K562 treated with DMSO at 1 percent for 4 hours (cell line): Measurements from ENCODE around the gene DNAAF3. TPM values are rescaled to one million over a fixed set of nuclear protein-coding genes. Genes with fewer than 3 reads are reported as not detected.

Source experiments
- total RNA-seq: library from RNA; unstranded; fragments of 300-600 nt; gene quantifications from 2 replicates; pipeline ENCODE4 v1.2.3, GENCODE V29; 2022; ENCODE audit not compliant: insufficient read depth

The DNAAF3 gene
- total RNA-seq = 9.7 and 13.7 TPM in 2 replicates

GRCh38 chr19:55166530-55167268 lies at the start of gene DNAAF3:
DNAAF3 (minus strand) TSS chr19:55166613; CDS start chr19:55166413, 200 bp downstream.

GRCh38 chr19:55208880-55209692 lies 42.7 kb upstream of the DNAAF3 start, which contains the start of gene PTPRH:
PTPRH (minus strand) TSS chr19:55209501; CDS start chr19:55209433, 68 bp downstream.

DNA sequence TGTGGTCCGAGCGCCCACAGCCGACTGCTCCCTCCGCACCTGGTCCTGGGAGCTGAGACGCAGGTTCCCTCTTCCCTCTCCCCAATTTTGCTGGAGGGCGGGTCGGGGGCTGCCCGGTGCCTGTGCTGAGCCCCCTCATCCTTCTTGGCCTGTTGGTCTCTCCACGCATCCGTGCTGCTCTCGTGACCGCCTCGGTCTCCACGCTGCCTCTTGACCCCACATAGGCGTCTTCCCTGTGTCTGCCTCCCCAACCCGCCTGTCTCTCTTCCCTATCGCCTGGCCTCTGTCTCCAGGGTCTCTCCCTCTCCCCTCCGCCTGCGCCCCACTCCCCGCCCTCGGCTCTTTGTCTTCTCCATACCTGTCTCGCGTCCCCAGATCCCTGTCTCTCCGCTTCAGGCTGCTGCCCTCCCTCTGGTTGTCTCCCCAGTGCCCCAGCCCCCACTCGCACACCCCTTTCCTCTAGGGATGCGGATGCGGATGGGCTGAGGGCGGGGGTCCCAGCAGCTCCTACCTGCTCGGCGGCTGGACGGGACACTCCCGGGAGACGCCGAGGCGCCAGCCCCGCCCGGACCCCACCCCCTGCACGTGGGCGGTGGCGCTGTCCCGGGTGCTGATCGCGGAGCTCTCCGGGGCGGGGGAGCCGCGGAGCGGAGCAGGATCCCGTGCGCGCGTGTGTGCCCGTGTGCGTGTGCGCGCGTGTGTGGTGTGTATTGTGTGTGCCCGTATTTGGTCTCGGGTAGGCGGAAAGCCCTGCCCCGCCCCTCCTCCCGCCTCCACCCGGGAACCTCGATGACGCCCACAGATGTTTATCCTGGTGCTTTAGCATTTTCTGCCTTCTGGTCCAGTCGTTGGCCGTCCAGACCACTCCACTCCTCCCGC lies 13.4 kb upstream of the DNAAF3 start, which contains the start of gene SYT5:
TSS of gene SYT5 (minus strand) at position 684 of the 879 bp plus-strand sequence. CDS start 1,248 bp downstream, outside the sequence.

GRCh38 chr19:55157064-55157908 lies 9.1 kb downstream of the DNAAF3 start, which contains the start of gene TNNI3:
TNNI3 (minus strand) TSS chr19:55157732; CDS start chr19:55157589, 143 bp downstream.

DNA sequence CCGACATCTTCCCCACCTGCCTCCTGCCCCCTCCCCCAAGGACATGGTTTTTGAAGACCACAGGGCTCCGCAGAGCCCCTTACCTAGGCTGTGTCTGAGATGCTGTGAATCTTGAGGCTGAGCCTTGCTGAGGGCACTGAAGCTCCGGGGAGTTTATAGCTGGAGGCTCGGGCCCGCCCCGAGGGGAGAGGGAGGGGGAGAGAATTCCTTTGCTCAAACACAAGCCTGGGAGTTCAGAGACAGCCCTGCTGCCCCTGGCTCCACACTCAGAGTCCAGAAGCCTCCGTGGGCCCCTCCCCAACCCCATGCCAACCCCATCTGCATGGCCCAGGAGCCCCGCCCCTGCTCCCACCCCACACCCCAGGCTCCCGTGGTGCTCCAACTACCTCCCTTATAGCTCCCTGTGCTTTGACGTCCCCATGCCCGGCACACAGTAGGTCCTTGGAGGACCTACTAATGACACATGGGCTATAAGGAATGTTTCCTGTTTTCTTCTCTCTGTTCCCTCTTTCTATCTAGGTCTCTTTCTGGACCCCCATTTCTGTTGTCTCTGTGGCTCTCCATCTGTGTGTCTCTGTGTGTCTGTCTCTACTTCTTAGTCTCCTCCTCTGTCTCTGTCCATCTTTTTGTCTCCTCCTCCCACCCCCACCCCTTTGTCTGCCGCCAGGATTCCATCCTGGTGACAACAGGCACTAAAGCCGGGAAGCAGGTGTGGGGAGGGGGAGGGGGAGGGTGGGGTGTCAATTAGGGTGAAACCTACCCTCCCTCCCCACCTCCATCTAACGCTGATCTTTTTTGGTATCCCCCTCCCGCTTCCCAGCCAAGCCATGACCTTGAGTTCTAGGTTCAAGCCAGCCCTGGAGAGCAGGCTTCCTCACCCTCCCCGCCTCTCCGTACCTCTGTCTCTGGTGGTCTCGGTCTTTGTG lies 17.1 kb downstream of the DNAAF3 start, which contains the start of gene TNNT1:
TSS of gene TNNT1 (minus strand) at position 129 of the 926 bp plus-strand sequence. CDS start 2,049 bp downstream, outside the sequence.

DNA sequence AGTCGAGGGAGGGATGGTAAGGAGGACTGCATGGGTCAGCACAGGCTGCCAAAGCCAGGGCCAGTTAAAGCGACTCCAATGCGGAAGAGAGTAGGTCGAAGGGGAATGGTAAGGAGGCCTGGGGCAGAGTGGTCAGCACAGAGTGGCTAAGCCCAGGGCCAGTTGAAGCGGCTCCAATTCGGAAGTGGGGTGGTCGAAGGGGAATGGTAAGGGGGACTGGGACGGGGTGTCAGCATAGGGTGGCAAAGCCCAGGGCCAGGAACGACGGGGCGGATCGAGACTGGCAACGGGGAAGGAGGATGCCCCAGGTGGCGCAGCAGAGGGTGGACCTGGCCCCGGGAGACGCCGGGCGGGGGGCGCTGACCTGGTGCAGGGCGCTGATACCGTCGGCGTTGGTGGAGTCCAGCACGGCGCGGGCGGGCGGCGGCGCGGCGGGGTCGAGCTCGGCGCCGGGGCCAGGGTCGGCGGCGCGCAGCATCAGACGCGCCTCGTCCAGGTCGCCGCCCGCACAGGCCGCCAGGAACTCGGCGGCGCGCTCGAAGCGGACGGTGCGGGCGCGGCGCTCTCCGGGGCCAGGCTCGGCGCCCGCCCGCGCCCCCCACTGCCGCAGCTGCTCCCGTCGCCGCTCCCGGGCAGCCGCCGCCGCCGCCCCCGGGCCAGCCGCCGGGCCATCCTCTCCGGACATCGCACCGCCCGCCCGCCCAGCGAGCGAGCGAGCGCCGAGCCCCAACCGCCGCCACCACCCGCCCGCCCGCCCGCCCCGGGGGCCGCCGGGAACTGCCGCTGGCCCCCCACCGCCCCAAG lies 49.4 kb downstream of the DNAAF3 start, which contains the start of gene PPP1R12C:
TSS of gene PPP1R12C (minus strand) at position 779 of the 804 bp plus-strand sequence. CDS start at position 685, 94 bp downstream.

Other genes with a start within 250 kb of the DNAAF3 start
- not detected in 2 replicates for gene NLRP7, start 219.1 kb downstream of the DNAAF3 start, total RNA-seq
- gene NLRP2, start 200.2 kb downstream of the DNAAF3 start, total RNA-seq = 17.2 and 20.6 TPM in 2 replicates
- gene GP6, start 128.3 kb downstream of the DNAAF3 start, total RNA-seq = 3.2 and 3.7 TPM in 2 replicates
- gene RDH13, start 103.5 kb downstream of the DNAAF3 start, total RNA-seq = 14.3 and 19.2 TPM in 2 replicates
- gene EPS8L1, start 90.7 kb downstream of the DNAAF3 start, total RNA-seq = 14.1 and 24.9 TPM in 2 replicates
- 85.4 and 89.7 TPM in 2 replicates for gene PPP1R12C, start 49.0 kb downstream of the DNAAF3 start, total RNA-seq
- gene TNNT1, start 17.4 kb downstream of the DNAAF3 start, total RNA-seq = 408 and 534 TPM in 2 replicates
- gene TNNI3, start 8.9 kb downstream of the DNAAF3 start, total RNA-seq = 74.4 and 78.1 TPM in 2 replicates
- gene SYT5, start 13.7 kb upstream of the DNAAF3 start, total RNA-seq = 9.5 and 14.2 TPM in 2 replicates
- gene PTPRH, start 42.9 kb upstream of the DNAAF3 start, total RNA-seq = 26.3 and 28.5 TPM in 2 replicates
- gene TMEM86B, start 62.1 kb upstream of the DNAAF3 start, total RNA-seq = 11.8 and 17.7 TPM in 2 replicates
- gene PPP6R1, start 92.4 kb upstream of the DNAAF3 start, total RNA-seq = 73.9 and 88.4 TPM in 2 replicates
- 76.5 and 95.1 TPM in 2 replicates for gene HSPBP1, start 113.5 kb upstream of the DNAAF3 start, total RNA-seq
- 7.6 and 8.4 TPM in 2 replicates for gene BRSK1, start 117.4 kb upstream of the DNAAF3 start, total RNA-seq
- 2.3 and 6.6 TPM in 2 replicates for gene TMEM150B, start 158.7 kb upstream of the DNAAF3 start, total RNA-seq
- 36.4 and 43.8 TPM in 2 replicates for gene KMT5C, start 173.3 kb upstream of the DNAAF3 start, total RNA-seq
- gene COX6B2, start 188.1 kb upstream of the DNAAF3 start, total RNA-seq = 0.33 TPM in 1 of 2 replicates, not detected in the other
- gene GARIN5B, start 196.6 kb upstream of the DNAAF3 start, total RNA-seq = not detected in 2 replicates
- not detected in 2 replicates for gene IL11, start 203.8 kb upstream of the DNAAF3 start, total RNA-seq
- not detected in 2 replicates for gene TMEM190, start 210.2 kb upstream of the DNAAF3 start, total RNA-seq
- gene TMEM238, start 217.7 kb upstream of the DNAAF3 start, total RNA-seq = 6.7 and 8.7 TPM in 2 replicates
- 3,550 and 3,674 TPM in 2 replicates for gene RPL28, start 219.3 kb upstream of the DNAAF3 start, total RNA-seq
- 377 and 436 TPM in 2 replicates for gene UBE2S, start 241.2 kb upstream of the DNAAF3 start, total RNA-seq